Measurements from ENCODE around the gene DIPK1A.

DNA sequence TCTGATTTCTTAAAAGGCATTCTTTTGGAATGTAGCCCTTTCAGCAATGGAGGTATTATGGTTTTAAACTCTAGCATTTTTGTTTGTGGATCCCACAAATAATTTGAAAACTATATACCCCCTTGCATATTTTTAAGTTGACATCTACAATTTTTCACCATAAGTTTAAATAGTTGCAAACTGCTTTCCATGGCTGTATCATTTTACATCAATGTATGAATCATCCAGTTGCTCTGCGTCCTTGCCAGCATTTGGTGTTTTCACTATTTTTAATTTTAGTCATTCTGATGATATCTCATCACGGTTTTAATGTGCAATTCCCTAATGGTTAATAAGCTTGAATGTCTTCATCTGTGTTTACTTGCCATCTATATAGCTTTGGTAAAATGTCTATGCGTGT is 20.7 kb downstream of the DIPK1A start:
- TF ChIP-seq, protein P1, sequence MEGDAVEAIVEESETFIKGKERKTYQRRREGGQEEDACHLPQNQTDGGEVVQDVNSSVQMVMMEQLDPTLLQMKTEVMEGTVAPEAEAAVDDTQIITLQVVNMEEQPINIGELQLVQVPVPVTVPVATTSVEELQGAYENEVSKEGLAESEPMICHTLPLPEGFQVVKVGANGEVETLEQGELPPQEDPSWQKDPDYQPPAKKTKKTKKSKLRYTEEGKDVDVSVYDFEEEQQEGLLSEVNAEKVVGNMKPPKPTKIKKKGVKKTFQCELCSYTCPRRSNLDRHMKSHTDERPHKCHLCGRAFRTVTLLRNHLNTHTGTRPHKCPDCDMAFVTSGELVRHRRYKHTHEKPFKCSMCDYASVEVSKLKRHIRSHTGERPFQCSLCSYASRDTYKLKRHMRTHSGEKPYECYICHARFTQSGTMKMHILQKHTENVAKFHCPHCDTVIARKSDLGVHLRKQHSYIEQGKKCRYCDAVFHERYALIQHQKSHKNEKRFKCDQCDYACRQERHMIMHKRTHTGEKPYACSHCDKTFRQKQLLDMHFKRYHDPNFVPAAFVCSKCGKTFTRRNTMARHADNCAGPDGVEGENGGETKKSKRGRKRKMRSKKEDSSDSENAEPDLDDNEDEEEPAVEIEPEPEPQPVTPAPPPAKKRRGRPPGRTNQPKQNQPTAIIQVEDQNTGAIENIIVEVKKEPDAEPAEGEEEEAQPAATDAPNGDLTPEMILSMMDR (IDR thresholded peaks at IDR 0.05): no peak
- no peak for TF ChIP-seq POLR2A (IDR thresholded peaks at IDR 0.05)

Data from thyroid gland (tissue), 4 donors.